Neutrophil (primary cell): ENCODE measurements around the gene CDKN2D.
"Not testable (repeated sequence)": the region's sequence is repeated elsewhere in the genome, so short reads cannot be mapped to it uniquely, and the experiment has no call there.

Experiments used
- H3K27ac ChIP-seq: fragments of 200-600 bp; sonication (generic); 2 replicates; pipeline ENCODE4 v1.5.1; 2016; ENCODE audit warnings: mild to moderate bottlenecking, moderate library complexity
- H3K27me3 ChIP-seq: fragments of 200-600 bp; sonication (generic); 2 replicates; pipeline ENCODE4 v1.6.0; 2016; ENCODE audit warnings: mild to moderate bottlenecking
- H3K36me3 ChIP-seq: fragments of 200-600 bp; sonication (generic); 2 replicates; pipeline ENCODE4 v1.5.1; 2017
- H3K4me1 ChIP-seq, 2 experiments: fragments of 200-600 bp in 1 of 2; sonication (generic) in 1 of 2; 1 replicate in 1 of 2; 2 replicates in 1 of 2; pipeline versions ENCODE4 v1.5.1 to v1.6.1; 2013 to 2016; ENCODE audit warnings: low read depth in 1 of 2, low read length in 1 of 2, mild to moderate bottlenecking in 1 of 2, moderate library complexity in 1 of 2; ENCODE audit not compliant: control insufficient read depth in 1 of 2, insufficient read depth in 1 of 2
- H3K4me3 ChIP-seq, 2 experiments: fragments of 200-600 bp in 1 of 2; sonication (generic) in 1 of 2; 1 replicate in 1 of 2; 2 replicates in 1 of 2; pipeline ENCODE4 v1.5.1; 2013 to 2016; ENCODE audit warnings: low read depth in 1 of 2, low read length in 1 of 2, mild to moderate bottlenecking in 1 of 2, moderate library complexity in 1 of 2
- H3K9me3 ChIP-seq: fragments of 200-600 bp; sonication (generic); 2 replicates; pipeline ENCODE4 v1.5.1; 2016
- CTCF ChIP-seq: fragments of 200-600 bp; sonication (generic); IDR thresholded peaks from 2 replicates; pipeline ENCODE4 v1.5.1; 2016; ENCODE audit warnings: antibody characterized with exemption

The CDKN2D gene

GRCh38 chr19:10553087-10553667 lies 15.6 kb downstream of the CDKN2D start:
- Histone ChIP-seq H3K9me3 (no peaks in the 10 kb centered on the region), H3K4me1 (peaks cover 8 to 12% of the 10 kb centered on the region in 2 experiments), H3K36me3 (peaks cover 84% of the 10 kb centered on the region), H3K27me3 (no peaks in the 10 kb centered on the region), H3K4me3 (no peak overlapping the region), H3K27ac (no peak overlapping the region)
- TF ChIP-seq CTCF, result no peak

GRCh38 chr19:10552510-10553053 lies 16.2 kb downstream of the CDKN2D start:
- H3K36me3 ChIP-seq, result peaks cover 79% of the 10 kb centered on the region
- no peak overlapping the region for H3K27ac ChIP-seq
- H3K4me1 ChIP-seq, result peaks cover 8 to 12% of the 10 kb centered on the region in 2 experiments
- no peaks in the 10 kb centered on the region for H3K27me3 ChIP-seq
- no peak overlapping the region for H3K4me3 ChIP-seq
- H3K9me3 ChIP-seq, result no peaks in the 10 kb centered on the region
- no peak for TF ChIP-seq CTCF

- H3K27ac ChIP-seq, result no peak overlapping the region
Measured at GRCh38 chr19:10551698-10552301, 17.0 kb downstream of the CDKN2D start.

GRCh38 chr19:10551006-10551405 lies 17.8 kb downstream of the CDKN2D start:
- not testable (repeated sequence) for H3K27me3 ChIP-seq, H3K4me3 ChIP-seq, H3K9me3 ChIP-seq, H3K27ac ChIP-seq
- Histone ChIP-seq H3K36me3 (peaks cover 86% of the 10 kb centered on the region), H3K4me1 (peaks cover 8 to 12% of the 10 kb centered on the region in 2 experiments)

More at GRCh38 chr19:10551698-10552301, 17.0 kb downstream of the CDKN2D start:
- no peak for TF ChIP-seq CTCF
- no peak overlapping the region for H3K4me3 ChIP-seq
- H3K27me3 ChIP-seq, result no peaks in the 10 kb centered on the region
- H3K9me3 ChIP-seq, result no peaks in the 10 kb centered on the region
- peaks cover 80% of the 10 kb centered on the region for H3K36me3 ChIP-seq
- peaks cover 8 to 12% of the 10 kb centered on the region in 2 experiments for H3K4me1 ChIP-seq

GRCh38 chr19:10550336-10550735 lies 18.4 kb downstream of the CDKN2D start:
- TF ChIP-seq CTCF, result no peak
- Histone ChIP-seq H3K27ac (no peak overlapping the region), H3K27me3 (no peaks in the 10 kb centered on the region), H3K36me3 (peaks cover 89% of the 10 kb centered on the region), H3K4me3 (no peak overlapping the region), H3K9me3 (no peaks in the 10 kb centered on the region), H3K4me1 (peaks cover 7 to 8% of the 10 kb centered on the region in 2 experiments)

- peaks cover 83% of the 10 kb centered on the region for H3K36me3 ChIP-seq
- no peak for TF ChIP-seq CTCF
- H3K4me3 ChIP-seq, result no peak overlapping the region
- H3K27me3 ChIP-seq, result no peaks in the 10 kb centered on the region
- H3K4me1 ChIP-seq, result peaks cover 12 to 14% of the 10 kb centered on the region in 2 experiments
- H3K9me3 ChIP-seq, result no peaks in the 10 kb centered on the region
- no peak overlapping the region for H3K27ac ChIP-seq
Measured at GRCh38 chr19:10549733-10550132, 19.0 kb downstream of the CDKN2D start.
